ENCODE results near the gene CFAP61.
A peak's percentile ranks its signal among the peaks of the same experiment; 100 is the strongest.

Gene CFAP61

GRCh38 chr20:20406306-20406705, 354.0 kb downstream of the CFAP61 start:
- no peaks in the 10 kb centered on the region for H3K36me3 ChIP-seq (replicated peaks)
- no peak overlapping the region for H3K4me3 ChIP-seq (ENCODE audit: low read depth, low read length)
- no peak overlapping the region for H3K27ac ChIP-seq
- no peak for DNase-seq
- in situ Hi-C loops (cut with HindIII; ENCODE audit: low pct_ligation_motif_present, low sequenced_read_pairs) = no loop called here
- TF ChIP-seq CTCF (IDR thresholded peaks at IDR 0.05; ENCODE audit: low read depth, low read length, missing control alignments) = no peak
- H3K27me3 ChIP-seq (replicated peaks) = no peaks in the 10 kb centered on the region

- H3K4me3 ChIP-seq (ENCODE audit: low read depth, low read length) = no peak overlapping the region
- H3K36me3 ChIP-seq (replicated peaks) = no peaks in the 10 kb centered on the region
- no peak for DNase-seq
- H3K27ac ChIP-seq = no peak overlapping the region
- H3K27me3 ChIP-seq (replicated peaks) = no peaks in the 10 kb centered on the region
- in situ Hi-C loops (cut with HindIII; ENCODE audit: low pct_ligation_motif_present, low sequenced_read_pairs) = no loop called here
- peak; percentile 30 for TF ChIP-seq CTCF (IDR thresholded peaks at IDR 0.05; ENCODE audit: low read depth, low read length, missing control alignments)
These were observed 355.8 kb downstream of the CFAP61 start for GRCh38 chr20:20407891-20408805.

GRCh38 chr20:20409331-20409730, 357.0 kb downstream of the CFAP61 start:
- no peak overlapping the region for H3K4me3 ChIP-seq (ENCODE audit: low read depth, low read length)
- DNase-seq = no peak
- TF ChIP-seq CTCF (IDR thresholded peaks at IDR 0.05; ENCODE audit: low read depth, low read length, missing control alignments) = no peak
- in situ Hi-C loops (cut with HindIII; ENCODE audit: low pct_ligation_motif_present, low sequenced_read_pairs) = no loop called here
- H3K36me3 ChIP-seq (replicated peaks) = no peaks in the 10 kb centered on the region
- H3K27me3 ChIP-seq (replicated peaks) = no peaks in the 10 kb centered on the region
- H3K27ac ChIP-seq = no peak overlapping the region
